GM21723 (cell line): Measurements from ENCODE around the gene GTF3C1.
"Not testable (repeated sequence)": the region's sequence is repeated elsewhere in the genome, so short reads cannot be mapped to it uniquely, and the experiment has no call there.

Experiments
- ATAC-seq: cut with Tn5 transposase; IDR thresholded peaks from one replicate; pipeline ENCODE4 v1.9.1; 2021; ENCODE audit warnings: mild to moderate bottlenecking, moderate library complexity; ENCODE audit not compliant: unreplicated experiment

Gene GTF3C1, protein sequence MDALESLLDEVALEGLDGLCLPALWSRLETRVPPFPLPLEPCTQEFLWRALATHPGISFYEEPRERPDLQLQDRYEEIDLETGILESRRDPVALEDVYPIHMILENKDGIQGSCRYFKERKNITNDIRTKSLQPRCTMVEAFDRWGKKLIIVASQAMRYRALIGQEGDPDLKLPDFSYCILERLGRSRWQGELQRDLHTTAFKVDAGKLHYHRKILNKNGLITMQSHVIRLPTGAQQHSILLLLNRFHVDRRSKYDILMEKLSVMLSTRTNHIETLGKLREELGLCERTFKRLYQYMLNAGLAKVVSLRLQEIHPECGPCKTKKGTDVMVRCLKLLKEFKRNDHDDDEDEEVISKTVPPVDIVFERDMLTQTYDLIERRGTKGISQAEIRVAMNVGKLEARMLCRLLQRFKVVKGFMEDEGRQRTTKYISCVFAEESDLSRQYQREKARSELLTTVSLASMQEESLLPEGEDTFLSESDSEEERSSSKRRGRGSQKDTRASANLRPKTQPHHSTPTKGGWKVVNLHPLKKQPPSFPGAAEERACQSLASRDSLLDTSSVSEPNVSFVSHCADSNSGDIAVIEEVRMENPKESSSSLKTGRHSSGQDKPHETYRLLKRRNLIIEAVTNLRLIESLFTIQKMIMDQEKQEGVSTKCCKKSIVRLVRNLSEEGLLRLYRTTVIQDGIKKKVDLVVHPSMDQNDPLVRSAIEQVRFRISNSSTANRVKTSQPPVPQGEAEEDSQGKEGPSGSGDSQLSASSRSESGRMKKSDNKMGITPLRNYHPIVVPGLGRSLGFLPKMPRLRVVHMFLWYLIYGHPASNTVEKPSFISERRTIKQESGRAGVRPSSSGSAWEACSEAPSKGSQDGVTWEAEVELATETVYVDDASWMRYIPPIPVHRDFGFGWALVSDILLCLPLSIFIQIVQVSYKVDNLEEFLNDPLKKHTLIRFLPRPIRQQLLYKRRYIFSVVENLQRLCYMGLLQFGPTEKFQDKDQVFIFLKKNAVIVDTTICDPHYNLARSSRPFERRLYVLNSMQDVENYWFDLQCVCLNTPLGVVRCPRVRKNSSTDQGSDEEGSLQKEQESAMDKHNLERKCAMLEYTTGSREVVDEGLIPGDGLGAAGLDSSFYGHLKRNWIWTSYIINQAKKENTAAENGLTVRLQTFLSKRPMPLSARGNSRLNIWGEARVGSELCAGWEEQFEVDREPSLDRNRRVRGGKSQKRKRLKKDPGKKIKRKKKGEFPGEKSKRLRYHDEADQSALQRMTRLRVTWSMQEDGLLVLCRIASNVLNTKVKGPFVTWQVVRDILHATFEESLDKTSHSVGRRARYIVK (N-terminal part only)

DNA sequence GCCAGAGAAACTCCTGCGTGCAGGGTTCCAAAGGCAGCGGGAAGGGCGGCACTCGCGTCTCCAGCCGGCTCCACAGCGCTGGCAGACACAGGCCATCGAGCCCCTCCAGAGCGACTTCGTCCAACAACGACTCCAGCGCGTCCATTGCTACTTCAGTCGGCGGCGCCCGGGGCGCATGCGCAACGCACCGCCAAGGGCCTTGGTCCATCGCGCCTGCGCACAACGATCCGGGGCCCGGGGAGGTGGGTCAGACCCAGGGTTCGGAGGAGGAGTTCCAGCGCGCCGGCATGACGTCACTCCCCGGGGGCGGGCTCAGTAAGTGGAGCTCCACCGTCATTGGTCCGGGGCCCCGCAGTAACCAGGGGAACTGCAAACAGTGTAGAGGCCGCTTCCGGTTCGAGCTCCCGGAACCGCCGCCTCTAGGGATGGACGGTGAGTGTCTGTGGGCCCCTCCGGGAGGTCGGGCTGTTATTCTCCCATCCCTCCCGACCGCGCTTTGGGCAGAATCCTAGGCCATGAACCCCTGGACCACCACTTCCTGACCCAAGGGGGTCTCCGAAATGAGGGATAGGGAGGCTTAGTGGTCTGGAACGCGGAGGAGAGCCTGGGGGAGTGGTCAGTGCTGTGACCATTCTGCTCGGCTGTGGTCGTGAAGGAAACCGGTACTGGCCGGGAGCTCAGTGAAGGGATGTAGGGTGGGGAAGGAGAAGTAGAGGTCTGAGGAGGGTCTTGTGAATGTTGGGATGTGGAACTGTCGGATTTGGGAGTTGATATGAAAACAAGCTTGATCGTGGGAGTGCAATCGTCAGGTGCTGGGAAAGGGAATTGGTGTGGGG is at the start of gene GTF3C1, which contains the start of gene KATNIP:
Gene GTF3C1, minus strand, starts transcription at position 168 of the 836 bp plus-strand sequence. Its CDS starts 23 bp downstream, at position 145.
Gene KATNIP, plus strand, starts transcription at position 399 of the 836 bp plus-strand sequence. Its CDS starts 27 bp downstream, at position 426.
- peak; percentile 96 for ATAC-seq

DNA sequence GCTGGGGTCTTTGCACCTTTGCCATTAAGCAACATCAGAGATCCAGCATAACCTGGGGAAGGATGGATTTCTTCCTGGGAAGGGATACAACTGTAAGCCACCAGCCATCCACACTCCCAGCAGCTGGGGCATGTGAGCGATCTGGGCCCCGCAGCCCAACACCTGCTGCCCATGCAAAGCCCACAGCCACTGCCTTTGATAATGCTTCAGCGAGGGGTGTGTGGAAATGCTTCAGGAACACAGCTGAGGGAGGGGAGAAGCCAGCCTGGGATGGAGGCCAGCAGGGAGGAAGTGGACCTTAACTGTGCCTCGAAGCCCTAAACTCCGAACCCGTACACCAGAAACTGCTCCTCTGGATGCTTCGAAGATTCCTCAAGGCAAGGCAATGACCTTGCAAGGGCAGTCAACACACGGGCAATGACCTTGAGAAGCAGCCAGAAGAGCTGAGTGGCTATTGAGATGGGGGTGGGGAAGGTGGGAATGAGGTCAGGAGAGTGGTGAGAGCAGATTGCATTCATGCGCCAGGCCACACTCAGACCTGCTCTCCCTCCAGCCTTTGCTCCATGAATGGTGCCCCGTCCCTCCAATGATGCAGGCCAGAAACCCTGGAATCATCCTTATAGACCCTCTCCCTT is 49.3 kb upstream of the GTF3C1 start:
- ATAC-seq = no peak

DNA sequence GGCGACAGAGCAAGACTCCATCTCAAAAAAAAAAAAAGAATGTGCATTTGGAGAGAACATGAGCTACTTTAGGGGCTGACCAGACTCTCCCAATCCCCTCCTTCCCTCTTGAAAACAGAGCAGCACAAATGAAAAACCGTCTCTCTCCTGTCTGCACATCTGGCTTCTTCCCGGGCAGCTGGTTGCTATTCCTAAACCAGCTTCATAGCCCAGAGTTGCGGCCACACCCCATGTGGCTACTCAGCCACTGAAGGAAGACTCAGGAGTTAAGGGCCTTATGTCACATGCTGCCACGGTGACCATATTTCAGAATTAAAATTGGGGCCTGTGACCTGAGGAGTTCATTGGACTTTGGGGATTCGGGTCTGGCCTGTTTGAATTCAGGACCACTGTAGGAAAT is 48.5 kb upstream of the GTF3C1 start:
- no peak for ATAC-seq

DNA sequence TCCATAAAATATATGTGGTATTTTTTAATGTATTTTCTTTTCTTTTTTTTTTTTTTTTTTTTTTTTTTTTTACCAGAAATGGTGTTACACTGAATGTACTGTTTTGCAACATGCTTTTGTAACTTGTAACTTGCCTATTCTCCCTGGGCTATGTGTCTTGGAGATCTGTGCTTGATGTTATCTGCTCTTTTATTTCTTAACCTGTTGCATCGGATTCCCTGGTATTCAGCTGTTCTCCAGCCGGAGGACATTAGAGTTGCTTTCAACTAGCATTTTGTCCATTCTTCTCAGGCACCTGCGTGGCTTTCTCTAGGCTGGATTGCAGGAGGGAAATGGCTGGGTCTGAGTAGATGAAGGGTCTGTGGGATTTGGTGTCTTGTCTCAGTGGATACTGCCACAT is 47.6 kb upstream of the GTF3C1 start:
- ATAC-seq = no peak

DNA sequence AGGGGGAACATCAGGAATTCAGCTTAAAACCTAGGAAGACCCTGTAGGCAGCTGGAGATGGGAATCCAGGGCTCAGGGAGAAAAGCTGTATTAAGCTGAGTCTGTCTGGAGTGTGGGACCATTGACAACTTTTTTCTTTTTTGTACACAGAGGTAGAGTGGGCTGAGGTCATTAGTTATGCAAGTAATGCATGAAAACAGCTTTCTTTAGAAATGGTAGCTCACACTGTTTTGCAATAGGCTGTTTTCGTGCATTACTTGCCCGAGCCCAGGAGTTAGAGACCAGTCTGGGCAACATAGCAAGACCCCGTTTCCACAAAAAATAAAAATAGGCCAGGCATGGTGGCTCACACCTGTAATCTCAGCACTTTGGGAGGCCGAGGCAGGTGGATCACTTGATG is 46.7 kb upstream of the GTF3C1 start:
- no peak for ATAC-seq

DNA sequence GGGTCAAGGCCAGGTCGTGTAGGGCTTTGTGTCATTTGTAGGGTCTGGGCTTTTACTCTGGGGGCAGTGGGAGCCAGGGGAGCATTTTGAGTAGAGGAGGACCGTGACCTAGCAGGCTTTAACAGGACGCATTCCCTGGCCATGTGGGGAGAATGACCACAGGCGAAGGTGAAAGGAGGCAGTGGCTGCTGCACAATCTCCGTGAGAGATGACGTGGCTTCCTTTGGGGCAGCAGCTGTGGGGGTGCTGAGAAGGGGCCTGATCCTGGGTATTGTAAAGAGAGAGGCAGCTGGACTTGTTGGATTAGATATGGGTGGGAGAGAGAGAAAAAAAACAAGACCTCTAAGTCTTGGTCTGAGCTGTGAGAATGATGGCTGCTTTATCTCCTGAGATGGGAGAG is 46.3 kb upstream of the GTF3C1 start:
- ATAC-seq = no peak

DNA sequence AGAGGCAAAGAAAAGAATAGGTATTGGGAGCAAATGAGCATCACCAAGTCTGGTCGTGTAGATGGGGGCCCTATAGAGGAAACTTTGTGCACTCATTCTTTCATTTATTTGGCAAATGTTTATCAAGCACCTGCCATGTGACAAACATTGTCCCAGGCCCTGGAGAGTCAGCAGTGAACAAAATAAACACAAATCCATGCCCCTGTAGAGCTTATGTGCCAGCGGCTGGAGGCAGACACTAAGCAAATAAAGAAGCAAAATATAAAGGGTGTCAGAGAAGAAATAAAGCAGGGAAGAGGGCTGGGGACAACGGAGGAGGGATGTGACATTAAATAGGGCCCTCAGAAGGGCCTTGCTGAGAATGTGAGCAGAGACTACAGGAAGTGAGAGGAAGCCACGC is 45.8 kb upstream of the GTF3C1 start:
- no peak for ATAC-seq

DNA sequence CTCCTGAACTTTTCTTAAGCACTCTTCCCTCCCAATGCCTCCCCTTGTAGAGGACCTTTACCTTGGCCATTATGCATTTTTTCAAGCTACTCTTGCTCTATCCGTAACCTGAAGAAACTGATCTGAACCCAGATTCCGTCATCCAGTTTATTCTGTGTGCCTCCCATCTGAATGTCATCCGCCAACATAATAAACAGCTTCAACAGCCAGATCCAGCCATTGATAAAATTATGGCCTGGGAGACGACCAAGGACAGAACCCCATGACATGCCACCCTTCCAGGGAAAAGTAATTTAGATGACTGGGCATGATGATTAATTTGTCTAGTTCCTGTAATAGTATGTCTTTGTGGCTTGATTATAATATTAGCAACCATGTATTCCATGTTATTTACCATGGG is 42.1 kb upstream of the GTF3C1 start:
- ATAC-seq = no peak

DNA sequence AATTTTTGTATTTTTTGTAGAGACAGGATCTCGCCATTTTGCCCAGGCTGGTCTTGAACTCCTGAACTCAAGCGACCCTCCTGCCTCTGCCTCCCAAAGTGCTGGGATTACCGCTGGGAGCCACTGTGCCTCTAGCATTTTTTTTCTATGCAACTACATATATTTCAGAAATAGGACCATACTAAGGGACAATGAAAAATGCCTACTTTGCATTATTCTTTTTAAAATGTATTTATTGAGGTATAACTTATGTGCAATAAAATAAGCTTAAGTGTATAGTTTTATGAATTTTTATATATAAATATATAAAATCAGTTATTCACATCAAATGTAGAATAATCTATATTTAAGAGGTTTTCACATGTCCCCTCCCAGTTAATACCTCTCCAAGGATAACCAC is 38.3 kb upstream of the GTF3C1 start:
- ATAC-seq = no peak

DNA sequence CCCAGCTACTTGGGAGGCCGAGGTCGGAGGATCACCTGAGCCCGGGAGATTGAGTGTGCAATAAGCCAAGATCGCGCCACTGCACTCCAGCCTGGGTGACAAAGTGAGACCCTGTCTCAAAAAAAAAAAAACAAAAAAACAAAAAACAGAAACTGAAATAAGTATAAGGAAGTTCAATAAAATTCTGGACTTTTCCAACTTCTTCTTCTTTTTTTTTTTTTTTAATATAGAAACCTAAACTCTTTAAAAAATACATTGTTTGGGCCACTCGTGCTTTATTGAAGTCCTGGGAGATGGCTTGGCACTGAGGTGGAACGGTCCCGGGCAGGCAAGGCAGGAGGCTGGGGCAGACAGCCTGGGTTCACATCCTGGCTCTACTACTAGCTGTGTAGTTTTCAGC is 37.0 kb upstream of the GTF3C1 start:
- no peak for ATAC-seq

DNA sequence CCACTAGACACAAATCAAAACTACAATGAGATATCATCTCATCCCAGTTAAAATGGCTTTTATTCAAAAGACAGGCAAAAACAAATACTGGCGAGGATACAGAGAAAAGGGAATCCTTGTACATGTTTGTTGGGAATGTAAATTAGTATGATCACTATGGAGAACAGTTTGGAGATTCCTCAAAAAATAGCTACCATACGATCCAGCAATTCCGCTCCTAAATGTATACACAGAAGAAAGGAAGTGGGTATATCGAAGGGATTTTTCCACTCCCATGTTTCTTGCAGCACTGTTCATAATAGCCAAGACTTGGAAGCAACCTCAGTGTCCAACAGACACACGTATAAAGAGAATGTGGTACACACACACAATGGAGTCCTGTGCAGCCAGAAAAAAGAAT is 35.5 kb upstream of the GTF3C1 start:
- ATAC-seq = no peak

DNA sequence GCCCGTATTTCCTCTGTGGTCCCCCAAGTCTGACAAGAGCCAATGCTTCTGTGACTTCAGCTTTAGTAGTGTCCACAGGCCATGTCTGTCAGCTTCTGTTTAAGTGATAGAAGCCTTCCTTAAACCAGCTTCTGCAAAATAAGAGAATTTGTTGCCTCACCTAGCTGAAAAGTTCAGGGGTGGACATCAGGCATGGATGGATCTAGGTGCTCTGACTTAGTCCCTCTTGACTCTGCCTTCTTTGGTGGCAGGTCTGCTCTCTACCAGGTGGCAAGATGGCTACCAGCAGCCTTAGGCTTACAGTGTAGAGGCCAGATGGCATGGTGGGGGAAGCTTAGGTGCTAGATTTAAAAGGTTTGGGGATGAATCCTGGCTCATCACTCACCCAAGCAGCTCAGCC is 33.9 kb upstream of the GTF3C1 start:
- no peak for ATAC-seq

DNA sequence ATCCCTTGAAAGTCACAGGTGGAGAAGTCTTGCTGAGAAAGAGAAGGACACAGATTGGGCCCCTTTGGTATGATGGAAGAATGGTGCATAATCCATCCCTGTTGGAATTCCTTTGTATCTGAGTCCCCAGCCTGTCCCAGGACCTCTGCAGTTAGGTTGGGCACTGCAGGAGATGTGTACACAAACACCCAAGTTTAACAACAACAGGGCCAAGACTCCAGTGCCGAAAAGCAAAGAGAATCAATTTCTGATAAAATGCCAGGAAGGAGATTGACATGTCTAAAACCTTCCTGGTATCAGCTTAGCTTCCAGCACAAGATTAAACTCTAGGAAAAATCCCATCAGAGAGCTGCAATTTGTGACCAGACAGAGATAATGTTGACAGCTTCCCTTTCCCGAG is 33.2 kb upstream of the GTF3C1 start:
- no peak for ATAC-seq

DNA sequence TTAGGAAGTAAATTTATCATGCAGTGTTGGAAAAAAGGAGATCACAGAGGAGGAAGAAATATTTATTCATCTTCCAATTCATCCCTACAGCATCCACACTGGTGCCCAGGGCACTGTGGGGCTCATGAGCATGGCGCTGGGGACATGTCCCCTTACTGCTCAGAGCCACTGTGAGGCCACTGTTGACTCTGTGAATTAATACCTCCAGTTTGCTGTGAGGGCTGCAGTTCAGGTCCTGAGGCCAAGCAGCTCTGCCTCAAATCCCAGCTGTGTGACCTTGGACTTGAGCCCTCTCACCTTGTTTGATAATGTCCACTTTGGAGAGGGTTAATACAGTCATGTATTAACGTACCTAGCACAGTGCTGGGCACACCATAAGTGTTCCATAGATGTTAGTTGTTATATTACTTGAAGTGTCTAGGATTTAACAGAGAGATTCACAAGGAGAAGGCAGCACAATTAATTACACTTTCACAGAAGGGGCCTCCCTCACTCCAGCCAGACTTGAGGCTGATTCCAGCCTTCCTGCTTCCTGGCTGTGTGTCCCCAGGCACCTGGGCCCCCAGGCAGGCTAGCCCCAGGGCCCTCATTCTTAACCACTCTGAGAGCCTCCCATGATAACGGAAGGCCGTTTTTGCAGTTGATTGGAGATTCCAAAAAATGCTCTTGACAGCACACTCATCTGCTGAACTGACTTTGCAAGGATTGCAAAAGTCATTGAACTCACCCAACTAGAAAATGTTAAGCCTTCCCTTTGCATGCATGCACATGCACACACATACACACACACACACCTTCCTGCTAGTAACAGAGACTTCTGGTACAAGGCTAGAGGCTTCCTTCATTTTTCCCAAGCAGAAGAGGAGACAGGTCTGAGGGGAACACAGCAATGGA is 29.6 kb upstream of the GTF3C1 start:
- ATAC-seq = no peak

DNA sequence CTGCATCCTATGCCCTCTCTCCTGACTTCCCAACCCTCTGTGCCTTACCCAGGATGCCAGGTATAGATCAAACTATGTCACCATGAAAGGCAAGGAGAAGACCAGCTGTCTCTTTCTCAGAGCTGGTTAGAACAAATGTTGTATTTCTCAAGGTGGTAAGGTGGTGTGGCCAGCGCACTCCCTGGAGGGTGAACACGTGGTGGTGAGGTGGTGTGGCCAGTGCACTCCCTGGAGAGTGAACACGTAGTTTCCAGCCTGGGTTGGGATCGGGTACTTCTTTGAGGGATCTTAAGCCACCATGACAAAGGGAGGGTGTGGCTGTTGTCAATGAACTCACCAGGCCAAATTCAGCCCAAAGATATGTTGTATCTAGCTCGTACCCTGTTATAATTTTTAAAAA is 27.0 kb upstream of the GTF3C1 start:
- no peak for ATAC-seq

DNA sequence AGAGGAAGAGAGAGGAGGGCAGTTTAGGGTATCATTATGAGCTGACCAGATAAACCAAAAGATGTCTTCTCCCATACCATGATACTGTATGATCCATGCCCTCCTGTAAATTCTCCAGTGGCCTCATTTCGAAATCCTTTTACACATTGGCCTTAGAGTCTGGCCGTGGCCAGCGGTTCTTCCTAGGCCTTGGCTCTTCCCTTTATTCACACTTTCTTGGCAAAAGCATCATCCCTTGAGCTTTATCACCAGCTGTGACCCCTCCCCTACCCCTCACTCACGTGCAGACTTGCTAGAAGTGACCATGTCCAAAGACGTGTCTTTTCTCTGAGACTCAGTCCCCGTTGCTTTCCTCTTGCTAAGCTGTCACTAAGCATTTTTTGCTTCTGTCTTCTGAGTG is 23.0 kb upstream of the GTF3C1 start:
- no peak for ATAC-seq

DNA sequence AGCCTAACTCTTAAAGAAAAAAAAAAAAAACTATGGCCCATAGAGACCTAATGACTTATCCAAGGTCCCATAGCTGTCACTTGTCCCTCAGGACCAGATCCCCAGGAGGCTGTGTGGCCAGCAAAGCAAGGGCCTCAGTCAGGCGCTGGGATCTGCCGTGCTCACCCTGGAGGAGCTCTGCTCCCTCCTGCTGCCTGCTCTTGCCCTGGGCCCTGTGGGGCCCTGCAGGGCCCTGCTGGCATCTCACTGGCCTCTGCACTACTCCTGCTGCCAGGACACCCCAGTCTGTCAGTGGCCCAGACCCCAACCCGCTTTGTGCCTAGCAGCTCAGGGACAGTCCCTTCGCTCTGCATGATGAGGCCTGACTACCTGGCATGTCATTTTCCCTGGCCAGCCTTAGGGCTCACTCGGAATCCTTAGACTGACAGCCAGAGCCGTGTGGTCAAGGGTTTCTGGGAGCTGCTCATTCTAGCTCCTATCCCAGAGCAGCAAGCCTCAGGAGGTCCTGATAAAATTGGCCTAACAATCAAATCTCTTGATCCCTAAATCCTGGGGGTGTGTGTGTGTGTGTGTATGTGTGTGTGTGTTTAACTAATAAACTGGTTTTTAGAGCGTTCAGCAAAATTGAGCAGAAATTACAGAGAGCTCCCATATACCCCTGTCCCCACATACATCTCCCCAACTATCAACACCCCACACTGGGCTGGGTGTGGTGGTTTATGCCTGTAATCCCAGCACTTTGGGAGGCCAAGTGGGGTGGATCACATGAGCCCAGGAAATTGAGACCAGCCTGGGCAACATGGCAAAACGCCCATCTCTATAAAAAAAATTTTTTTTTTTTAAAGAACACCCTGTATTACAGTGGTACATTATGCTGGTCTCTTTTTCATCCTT is 22.0 kb upstream of the GTF3C1 start:
- ATAC-seq = no peak

DNA sequence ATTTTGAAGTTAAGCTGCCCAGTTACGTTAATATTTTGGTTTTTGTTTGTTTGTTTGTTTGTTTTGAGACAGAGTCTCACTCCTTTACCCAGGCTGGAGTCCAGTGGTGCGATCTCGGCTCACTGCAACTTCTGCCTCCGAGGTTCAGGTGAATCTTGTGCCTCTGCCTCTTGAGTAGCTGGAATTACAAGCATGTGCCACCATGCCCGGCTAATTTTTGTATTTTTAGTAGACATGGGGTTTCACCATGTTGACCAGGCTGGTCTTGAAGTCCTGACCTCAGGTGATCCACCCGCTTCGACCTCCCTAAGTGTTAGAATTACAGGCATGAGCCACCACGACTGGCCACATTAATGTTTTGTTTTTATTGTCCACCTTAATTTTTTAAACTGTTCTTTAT is 21.3 kb upstream of the GTF3C1 start:
- not testable (repeated sequence) for ATAC-seq
